Endothelial cell of umbilical vein (primary cell): ENCODE data around the gene RNF150. TPM values are rescaled to one million over a fixed set of nuclear protein-coding genes. Genes with fewer than 3 reads are reported as not detected.

Experiments
- BruUV-seq: library from RNA; stranded (reverse); fragments of 400-500 nt; replicated peaks from 2 replicates; lab custom pipeline; 2021; lab: Mats Ljungman, UMichigan
- CTCF ChIA-PET: fragments of 300-600, 350-600 bp; sonication (Branson Sonifier 250); formaldehyde crosslinking; loops from one replicate; lab custom pipeline; 2021; ENCODE audit warnings: antibody characterized with exemption, inconsistent platforms; lab: Charles Lee
- POLR2A ChIA-PET: fragments of 300-600, 350-600 bp; sonication (Branson Sonifier 250); formaldehyde crosslinking; loops from one replicate; lab custom pipeline; 2021; ENCODE audit warnings: antibody characterized with exemption, inconsistent platforms; lab: Charles Lee
- DNase-seq: peaks from one replicate; pipeline ENCODE4 v3.0.0-alpha.2; 2011; ENCODE audit warnings: low read depth, low spot score
- FAIRE-seq: peaks from 2 replicates; lab custom pipeline; 2011; peaks lifted over from hg19 to GRCh38; lab: Jason Lieb, UNC
- H2AFZ ChIP-seq: 2 replicates; pipeline ENCODE4 v1.6.0; 2012; ENCODE audit warnings: low read depth, low read length, control low read depth, inconsistent platforms
- H3K27ac ChIP-seq: 2 replicates; pipeline ENCODE4 v1.5.1; 2011; ENCODE audit warnings: low read depth, mild to moderate bottlenecking, control low read depth, low read length, moderate library complexity; ENCODE audit not compliant: insufficient read depth
- H3K27me3 ChIP-seq, 2 experiments: 2 replicates each; pipeline versions ENCODE4 v1.6.0 to v1.6.1; 2011; ENCODE audit warnings: low read length in 2 of 2, mixed read lengths in 1 of 2; ENCODE audit not compliant: control insufficient read depth in 2 of 2, insufficient read depth in 2 of 2
- H3K36me3 ChIP-seq, 2 experiments: 2 replicates in 1 of 2; 3 replicates in 1 of 2; pipeline ENCODE4 v1.5.1; 2011; ENCODE audit warnings: low read length in 2 of 2, mild to moderate bottlenecking in 1 of 2, moderate library complexity in 1 of 2; ENCODE audit not compliant: control insufficient read depth in 2 of 2, insufficient read depth in 2 of 2; ENCODE audit errors: extremely low read depth in 1 of 2
- H3K4me1 ChIP-seq: 3 replicates; pipeline ENCODE4 v1.5.1; 2011; ENCODE audit warnings: mild to moderate bottlenecking, low read length; ENCODE audit not compliant: control insufficient read depth, insufficient read depth; ENCODE audit errors: extremely low read depth
- H3K4me2 ChIP-seq: 2 replicates; pipeline ENCODE4 v1.6.1; 2011; ENCODE audit warnings: low read length, control low read depth, mixed read lengths; ENCODE audit not compliant: insufficient read depth
- H3K4me3 ChIP-seq, 3 experiments: fragments of 200-600 bp in 1 of 3; sonication (generic), shearing (Covaris generic) in 1 of 3; replicated peaks in 1 of 3; 2 replicates each; pipeline ENCODE4 v1.5.1; 2011 to 2016; ENCODE audit warnings: control low read depth in 3 of 3, low read length in 3 of 3, mild to moderate bottlenecking in 2 of 3, inconsistent platforms in 1 of 3, low read depth in 1 of 3, moderate library complexity in 1 of 3; ENCODE audit not compliant: insufficient read depth in 1 of 3
- H3K79me2 ChIP-seq: 2 replicates; pipeline ENCODE4 v1.6.0; 2012; ENCODE audit warnings: low read length, inconsistent platforms; ENCODE audit not compliant: control insufficient read depth, insufficient read depth
- H3K9ac ChIP-seq: replicated peaks from 2 replicates; pipeline ENCODE3; 2011; ENCODE audit warnings: low read length, control low read depth; ENCODE audit not compliant: insufficient read depth; ENCODE audit errors: extremely low read depth
- H3K9me1 ChIP-seq: replicated peaks from 3 replicates; pipeline ENCODE4 v1.6.0; 2011; ENCODE audit warnings: mild to moderate bottlenecking, low read length; ENCODE audit not compliant: control insufficient read depth, insufficient read depth; ENCODE audit errors: extremely low read depth
- H3K9me3 ChIP-seq: replicated peaks from 2 replicates; pipeline ENCODE4 v1.5.1; 2012; ENCODE audit warnings: low read length, inconsistent platforms; ENCODE audit not compliant: control insufficient read depth, insufficient read depth
- H4K20me1 ChIP-seq: replicated peaks from 2 replicates; pipeline ENCODE3; 2011; ENCODE audit warnings: mild to moderate bottlenecking, low read length; ENCODE audit not compliant: control insufficient read depth, insufficient read depth; ENCODE audit errors: extremely low read depth
- CTCF ChIP-seq, 2 donors: IDR thresholded peaks; 1 replicate in 1 of 2; 2 replicates in 1 of 2; pipeline ENCODE4 v1.5.1; 2011; ENCODE audit warnings: low read length in 2 of 2, mild to moderate bottlenecking in 2 of 2, moderate library complexity in 2 of 2, control low read depth in 1 of 2, inconsistent platforms in 1 of 2, low read depth in 1 of 2; ENCODE audit not compliant: insufficient read depth in 1 of 2; ENCODE audit errors: extremely low read depth in 1 of 2
- EZH2 ChIP-seq: IDR thresholded peaks from 2 replicates; pipeline ENCODE4 v1.6.1; 2012; ENCODE audit warnings: borderline replicate concordance, low read depth, mild to moderate bottlenecking, moderate library complexity, low read length, inconsistent platforms; ENCODE audit not compliant: severe bottlenecking
- FOS ChIP-seq: IDR thresholded peaks from 2 replicates; pipeline ENCODE4 v1.6.1; 2011; ENCODE audit warnings: mild to moderate bottlenecking, low read length, moderate library complexity, borderline replicate concordance; ENCODE audit not compliant: insufficient read depth
- GATA2 ChIP-seq: IDR thresholded peaks from 2 replicates; pipeline ENCODE4 v1.7.0; 2011; ENCODE audit warnings: low read depth, mild to moderate bottlenecking, moderate library complexity, mixed read lengths, low read length; ENCODE audit not compliant: insufficient read length, insufficient read depth
- JUN ChIP-seq: IDR thresholded peaks from 2 replicates; pipeline ENCODE4 v1.6.1; 2011; ENCODE audit warnings: borderline replicate concordance, low read depth; ENCODE audit not compliant: insufficient read length, insufficient read depth
- MAX ChIP-seq: IDR thresholded peaks from 2 replicates; pipeline ENCODE4 v1.6.1; 2011; ENCODE audit not compliant: insufficient read depth, insufficient read length
- MYC ChIP-seq: IDR thresholded peaks from one replicate; pipeline ENCODE4 v1.6.1; 2011; ENCODE audit warnings: mild to moderate bottlenecking, low read depth, low read length
- POLR2A ChIP-seq: IDR thresholded peaks from 2 replicates; pipeline ENCODE4 v1.6.1; 2012; ENCODE audit warnings: low read depth, mild to moderate bottlenecking, control low read depth, low read length
- POLR2AphosphoS5 ChIP-seq: IDR thresholded peaks from 2 replicates; pipeline ENCODE4 v1.6.1; 2012; ENCODE audit warnings: low read depth, mild to moderate bottlenecking, control low read depth, low read length, moderate library complexity; ENCODE audit not compliant: insufficient read depth
- dilution Hi-C: fragments of 300-500 bp; cut with MboI; formaldehyde crosslinking; loops from one replicate; pipeline ENCODE4 v1.15.0; 2019; ENCODE audit warnings: low sequenced_read_pairs; ENCODE audit not compliant: extremely low pct_ligation_motif_present
- intact Hi-C: fragments of 100-400 bp; cut with micrococcal nuclease; formaldehyde crosslinking; loops from one replicate; pipeline ENCODE4 v1.10.0; 2022
- polyA plus RNA-seq, 4 experiments: library from polyadenylated mRNA; depleted of rRNA in 3 of 4; stranded (reverse) in 3 of 4; unstranded in 1 of 4; fragments of >200 nt; gene quantifications; 2 replicates each; pipeline versions ENCODE4 v1.2.1 to v1.2.3, GENCODE V29; 2011 to 2012; ENCODE audit warnings: missing spikeins in 1 of 4
- total RNA-seq: library from RNA; stranded (reverse); gene quantifications from 2 replicates; pipeline ENCODE4 v1.2.3, GENCODE V29; 2021

Gene RNF150
- total and polyA plus RNA-seq, 2 donors (not counting 3 experiments of a cell fraction or from before 2014, with no cell fraction given): 0.33 to 0.35 TPM

- no peak overlapping the region for H3K4me2 ChIP-seq
- no peaks in the 10 kb centered on the region for H4K20me1 ChIP-seq
- no TSS peak for BruUV-seq
- DNase-seq (no peak), FAIRE-seq (no peak)
- H3K79me2 ChIP-seq: no peaks in the 10 kb centered on the region
- peaks cover 0 to 6% of the 10 kb centered on the region in 2 experiments for H3K27me3 ChIP-seq
- dilution Hi-C loops: no loop called here
- H3K27ac ChIP-seq: no peak overlapping the region
- ChIA-PET POLR2A (no interaction called here), CTCF (interaction anchor here (1.2 to 1.5 kb wide), 2 partner anchors 11 kb away, joined by 5 to 6 read pairs; partner anchors contain the start of gene RNF150)
- H3K9ac ChIP-seq: no peak overlapping the region
- H3K9me1 ChIP-seq: no peaks in the 10 kb centered on the region
- TF ChIP-seq EZH2: no peak
- TF ChIP-seq MAX: no peak
- TF ChIP-seq FOS: no peak
- no peak for TF ChIP-seq MYC
- no peak for TF ChIP-seq POLR2A
- TF ChIP-seq CTCF (IDR thresholded peaks at IDR 0.05; ENCODE audit: extremely low read depth in 1 of 2, insufficient read depth in 1 of 2, low read depth in 1 of 2, low read length in 2 of 2): no peak
- no peak for TF ChIP-seq GATA2
- TF ChIP-seq JUN: no peak
- TF ChIP-seq POLR2AphosphoS5: no peak
- H3K36me3 ChIP-seq: no peaks in the 10 kb centered on the region
- intact Hi-C loops: no loop called here
- H3K9me3 ChIP-seq: no peaks in the 10 kb centered on the region
- H2AFZ ChIP-seq: no peak overlapping the region
- no peak overlapping the region for H3K4me3 ChIP-seq
- H3K4me1 ChIP-seq: no peaks in the 10 kb centered on the region
These were observed 11.4 kb downstream of the RNF150 start for GRCh38 chr4:141121768-141122454.
